Neural crest cell (in vitro differentiated cells): Measurements from ENCODE around the gene STPG2. TPM values are rescaled to one million over a fixed set of nuclear protein-coding genes. Genes with fewer than 3 reads are reported as not detected.
A peak's percentile ranks its signal among the peaks of the same experiment; 100 is the strongest.
"Not testable (repeated sequence)": the region's sequence is repeated elsewhere in the genome, so short reads cannot be mapped to it uniquely, and the experiment has no call there.

Experiments used
- DNase-seq: peaks from one replicate; pipeline ENCODE4 v3.0.0; 2021; ENCODE audit warnings: low read depth, mixed read lengths, low spot score
- H3K27ac Mint-ChIP-seq: one replicate; pipeline ENCODE4 v1.8.0; 2021; ENCODE audit warnings: mild to moderate bottlenecking, mixed read lengths; ENCODE audit not compliant: unreplicated experiment
- H3K27me3 Mint-ChIP-seq: 2 replicates; pipeline ENCODE4 v1.8.0; 2021; ENCODE audit warnings: low read depth, mild to moderate bottlenecking, mixed read lengths
- H3K36me3 Mint-ChIP-seq: 2 replicates; pipeline ENCODE4 v1.8.0; 2021; ENCODE audit warnings: low read depth, mild to moderate bottlenecking, mixed read lengths
- H3K4me1 Mint-ChIP-seq: 2 replicates; pipeline ENCODE4 v1.8.0; 2021; ENCODE audit warnings: mixed read lengths
- H3K4me3 Mint-ChIP-seq: one replicate; pipeline ENCODE4 v1.8.0; 2021; ENCODE audit warnings: mild to moderate bottlenecking, mixed read lengths
- H3K9me3 Mint-ChIP-seq: 2 replicates; pipeline ENCODE4 v1.8.0; 2021; ENCODE audit warnings: mixed read lengths
- CTCF ChIP-seq: fragments of 200-600 bp; sonication (generic); conservative IDR thresholded peaks from 2 replicates; pipeline ENCODE4 v1.5.0; 2021; ENCODE audit warnings: antibody characterized with exemption, mild to moderate bottlenecking
- total RNA-seq: library from RNA; stranded (reverse); gene quantifications from 2 replicates; pipeline ENCODE4 v1.2.1, GENCODE V29; 2021

Gene STPG2
- total RNA-seq, 1 donor from 2014 or later: 0.21 TPM

- no peaks in the 10 kb centered on the region for H3K27me3 Mint-ChIP-seq
- H3K36me3 Mint-ChIP-seq: no peaks in the 10 kb centered on the region
- DNase-seq: no peak
- H3K4me3 Mint-ChIP-seq: no peak overlapping the region
- TF ChIP-seq CTCF: no peak
- no peak overlapping the region for H3K27ac Mint-ChIP-seq
- no peaks in the 10 kb centered on the region for H3K9me3 Mint-ChIP-seq
- H3K4me1 Mint-ChIP-seq: no peaks in the 10 kb centered on the region
These were observed 220.2 kb downstream of the STPG2 start for GRCh38 chr4:97923096-97923495.

DNA sequence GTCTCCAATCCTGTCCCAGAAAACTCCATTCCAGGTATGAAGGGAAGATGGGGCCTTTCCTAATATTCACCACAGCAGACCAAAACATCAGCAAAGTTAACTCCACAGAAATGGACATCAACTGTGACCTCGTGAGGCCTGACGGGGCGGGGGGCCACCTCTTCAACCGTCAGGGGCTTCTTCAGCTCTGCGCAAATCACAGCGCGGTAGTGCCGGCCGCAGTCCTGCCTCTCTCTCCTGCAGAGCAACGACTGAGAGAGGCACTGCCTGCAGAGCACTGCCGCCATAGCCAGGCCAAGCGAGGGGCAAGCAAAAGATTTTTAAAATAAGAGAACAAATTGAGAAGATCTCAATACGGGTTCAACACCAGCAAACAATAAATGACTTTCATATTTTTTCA, 226.2 kb downstream of the STPG2 start:
- Mint-ChIP-seq H3K4me3 (no peak overlapping the region), H3K27ac (no peak overlapping the region), H3K27me3 (no peaks in the 10 kb centered on the region), H3K36me3 (no peaks in the 10 kb centered on the region), H3K9me3 (no peaks in the 10 kb centered on the region), H3K4me1 (no peaks in the 10 kb centered on the region)
- no peak for TF ChIP-seq CTCF
- DNase-seq: no peak

DNA sequence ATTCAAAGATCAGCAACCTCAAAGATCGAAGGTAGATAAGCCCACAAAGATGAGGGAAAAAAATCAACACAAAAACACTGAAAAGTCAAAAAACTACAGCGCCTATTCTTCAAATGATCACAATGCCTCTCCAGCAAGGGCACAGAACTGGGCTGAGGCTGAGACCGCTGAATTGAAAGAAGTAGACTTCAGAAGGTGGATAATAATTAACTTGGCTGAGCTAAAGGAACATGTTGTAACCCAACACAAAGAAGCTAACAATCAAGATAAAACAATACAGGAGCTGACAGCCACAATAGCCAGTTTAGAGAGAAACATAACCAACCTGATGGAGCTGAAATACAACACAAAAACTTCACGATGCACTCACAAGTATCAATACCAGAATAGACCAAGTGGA, 231.1 kb downstream of the STPG2 start:
- DNase-seq: no peak
- Mint-ChIP-seq H3K4me1 (no peaks in the 10 kb centered on the region), H3K36me3 (no peaks in the 10 kb centered on the region), H3K27me3 (no peaks in the 10 kb centered on the region), H3K4me3 (no peak overlapping the region), H3K27ac (no peak overlapping the region), H3K9me3 (no peaks in the 10 kb centered on the region)
- no peak for TF ChIP-seq CTCF

DNA sequence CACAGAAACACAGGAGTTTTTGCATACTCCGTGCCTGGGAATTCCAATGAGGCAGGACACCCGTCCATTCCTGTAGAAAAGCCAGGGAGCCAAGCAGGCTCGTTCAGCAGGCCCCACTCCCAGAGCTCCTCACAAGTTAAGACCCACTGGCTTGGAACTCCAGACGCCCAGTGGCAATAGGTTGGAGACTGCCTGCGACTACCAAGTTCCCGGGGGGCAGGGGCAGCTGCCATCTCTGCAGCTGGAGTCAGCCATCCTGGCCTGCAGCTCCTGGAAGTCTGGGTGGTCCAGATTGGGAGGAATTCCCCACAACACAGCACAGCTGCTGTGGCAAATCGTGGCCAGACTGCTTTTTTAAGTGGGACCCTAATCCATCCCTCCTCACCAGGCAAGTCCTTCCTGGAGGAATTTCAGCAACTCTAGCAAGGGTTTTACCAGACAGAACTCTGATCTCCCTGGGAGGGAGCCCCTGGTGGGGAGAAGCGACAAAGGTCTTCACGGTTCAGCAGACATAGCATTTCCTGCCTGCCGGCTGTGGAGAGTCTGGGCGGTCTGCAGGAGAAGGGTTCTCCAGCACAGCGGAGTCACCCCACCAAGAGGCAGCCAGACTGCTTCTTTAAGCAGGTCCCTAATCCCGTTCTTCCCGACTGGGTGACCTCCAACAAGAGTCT, 231.9 kb downstream of the STPG2 start:
- H3K9me3 Mint-ChIP-seq: no peaks in the 10 kb centered on the region
- no peak overlapping the region for H3K4me3 Mint-ChIP-seq
- no peak for DNase-seq
- H3K36me3 Mint-ChIP-seq: no peaks in the 10 kb centered on the region
- TF ChIP-seq CTCF: no peak
- H3K27ac Mint-ChIP-seq: no peak overlapping the region
- H3K4me1 Mint-ChIP-seq: no peaks in the 10 kb centered on the region
- no peaks in the 10 kb centered on the region for H3K27me3 Mint-ChIP-seq

DNA sequence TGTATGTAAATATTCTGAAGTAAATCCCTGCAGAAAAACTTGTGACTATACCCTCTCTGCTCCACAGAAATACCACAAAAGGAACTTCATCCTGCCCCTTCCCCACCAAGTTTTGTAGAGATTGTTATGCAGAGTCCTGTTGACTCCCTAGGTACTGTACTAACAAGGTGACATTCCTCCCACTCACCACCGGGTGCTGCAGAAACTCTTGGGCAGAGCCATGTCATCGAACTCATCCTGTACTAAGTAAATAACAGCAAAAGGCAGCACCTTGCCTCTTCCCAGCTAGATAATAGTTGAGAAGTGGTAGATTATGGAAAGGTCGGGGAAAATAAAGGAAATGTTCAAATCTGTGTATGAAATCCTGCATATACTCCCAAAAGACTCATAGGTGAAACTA, 233.3 kb downstream of the STPG2 start:
- Mint-ChIP-seq H3K27me3 (no peaks in the 10 kb centered on the region), H3K27ac (no peak overlapping the region), H3K4me1 (no peaks in the 10 kb centered on the region), H3K36me3 (no peaks in the 10 kb centered on the region), H3K9me3 (peaks cover 4% of the 10 kb centered on the region), H3K4me3 (no peak overlapping the region)
- DNase-seq: no peak
- peak; percentile 32 for TF ChIP-seq CTCF

DNA sequence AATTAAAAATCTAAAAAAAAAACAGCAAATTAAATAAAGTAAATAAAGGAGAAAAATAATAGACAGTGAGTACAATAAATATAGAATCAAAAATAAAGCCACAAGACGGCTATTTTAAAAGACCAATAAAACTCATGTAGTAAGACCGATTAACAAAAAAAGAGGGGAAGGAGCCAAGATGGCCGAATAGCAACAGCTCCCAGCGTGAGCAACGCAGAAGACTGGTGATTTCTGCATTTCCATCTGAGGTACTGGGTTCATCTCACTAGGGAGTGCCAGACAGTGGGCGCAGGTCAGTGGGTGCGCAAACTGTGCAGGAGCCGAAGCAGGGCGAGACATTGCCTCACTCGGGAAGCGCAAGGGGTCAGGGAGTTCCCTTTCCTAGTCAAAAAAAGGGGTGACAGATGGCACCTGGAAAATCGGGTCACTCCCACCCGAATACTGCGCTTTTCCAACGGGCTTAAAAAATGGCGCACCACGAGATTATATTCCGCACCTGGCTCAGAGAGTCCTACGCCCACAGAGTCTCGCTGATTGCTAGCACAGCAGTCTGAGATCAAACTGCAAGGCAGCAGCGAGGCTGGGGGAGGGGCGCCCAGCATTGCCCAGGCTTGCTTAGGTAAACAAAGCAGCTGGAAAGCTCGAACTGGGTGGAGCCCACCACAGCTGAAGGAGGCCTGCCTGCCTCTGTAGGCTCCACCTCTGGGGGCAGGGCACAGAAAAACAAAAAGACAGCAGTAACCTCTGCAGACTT, 239.7 kb downstream of the STPG2 start:
- not testable (repeated sequence) for DNase-seq, H3K4me1 Mint-ChIP-seq, H3K27me3 Mint-ChIP-seq, H3K36me3 Mint-ChIP-seq
- Mint-ChIP-seq H3K9me3 (peaks cover 12% of the 10 kb centered on the region), H3K4me3 (peak overlapping the region; percentile 64), H3K27ac (peak overlapping the region; percentile 75)
